ENCODE measurements around the gene AKR1A1.
"Not testable (repeated sequence)": the region's sequence is repeated elsewhere in the genome, so short reads cannot be mapped to it uniquely, and the experiment has no call there.

AKR1A1 gene

GRCh38 chr1:45573231-45573804 lies 22.7 kb downstream of the AKR1A1 start:
- DNase-seq, result no peak

DNA sequence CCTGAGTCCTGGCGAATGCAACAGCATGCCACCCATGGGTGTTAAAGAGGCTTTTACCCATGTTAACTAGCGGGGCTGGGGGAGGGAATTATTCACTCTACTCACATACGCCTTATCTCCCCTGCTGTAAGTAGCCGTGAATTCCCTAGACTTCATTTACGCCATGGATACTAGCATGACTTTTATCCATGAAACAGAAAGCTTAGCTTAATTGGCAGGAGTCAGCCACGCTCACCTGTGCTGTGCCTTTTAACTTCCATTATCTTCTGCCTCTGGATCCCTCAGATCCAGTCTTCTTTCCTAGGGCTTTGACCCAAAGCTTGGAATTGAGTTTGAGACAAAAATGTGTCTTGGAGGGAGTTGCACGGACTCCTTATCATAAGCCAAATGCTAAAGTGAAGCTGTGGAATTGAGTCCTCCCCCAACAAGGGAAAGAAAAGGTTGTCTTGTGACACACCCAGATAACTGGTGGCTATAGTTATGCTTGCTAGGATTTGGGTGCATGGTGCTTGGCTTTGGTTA lies 23.5 kb downstream of the AKR1A1 start:
- DNase-seq, result no peak

GRCh38 chr1:45583264-45583665 lies 32.6 kb downstream of the AKR1A1 start:
- peak; percentile 96 for DNase-seq

DNA sequence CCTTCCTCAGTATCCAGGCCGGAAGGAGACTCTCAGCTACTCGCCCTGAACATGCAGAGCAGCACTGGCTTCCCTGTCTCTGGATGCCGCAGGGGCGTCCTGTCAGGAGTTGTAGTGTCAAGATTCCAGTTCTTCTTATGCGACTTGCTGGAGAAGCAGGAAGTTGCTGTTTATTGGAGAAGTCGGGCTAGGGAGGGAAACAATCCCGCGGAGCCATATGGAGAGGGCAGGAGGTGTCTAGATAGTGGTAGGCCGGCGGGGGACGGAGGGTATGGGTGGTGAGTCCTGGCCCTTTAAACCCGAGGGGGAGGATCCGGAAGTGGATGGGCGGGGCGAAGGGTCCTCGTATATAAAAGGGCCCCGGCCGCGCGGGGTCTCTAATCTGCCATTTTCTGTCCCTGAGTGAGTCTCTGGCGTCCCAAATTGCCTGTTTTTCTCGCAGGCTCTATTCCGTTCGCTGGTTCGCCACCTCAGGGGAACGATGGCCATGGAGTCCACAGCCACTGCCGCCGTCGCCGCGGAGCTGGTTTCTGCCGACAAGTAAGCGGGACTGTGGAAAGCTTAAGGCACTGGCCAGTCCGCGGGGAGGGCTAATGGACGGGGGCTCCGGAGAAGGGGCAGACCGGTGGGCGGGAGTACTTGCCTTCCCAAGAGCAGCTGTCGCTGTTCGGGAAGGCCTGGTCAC lies 33.2 kb downstream of the AKR1A1 start, which contains the start of gene NASP:
Gene NASP, plus strand, starts transcription at position 376 of the 685 bp plus-strand sequence. Its CDS starts 106 bp downstream, at position 482.
- DNase-seq, result peak; percentile 84

DNA sequence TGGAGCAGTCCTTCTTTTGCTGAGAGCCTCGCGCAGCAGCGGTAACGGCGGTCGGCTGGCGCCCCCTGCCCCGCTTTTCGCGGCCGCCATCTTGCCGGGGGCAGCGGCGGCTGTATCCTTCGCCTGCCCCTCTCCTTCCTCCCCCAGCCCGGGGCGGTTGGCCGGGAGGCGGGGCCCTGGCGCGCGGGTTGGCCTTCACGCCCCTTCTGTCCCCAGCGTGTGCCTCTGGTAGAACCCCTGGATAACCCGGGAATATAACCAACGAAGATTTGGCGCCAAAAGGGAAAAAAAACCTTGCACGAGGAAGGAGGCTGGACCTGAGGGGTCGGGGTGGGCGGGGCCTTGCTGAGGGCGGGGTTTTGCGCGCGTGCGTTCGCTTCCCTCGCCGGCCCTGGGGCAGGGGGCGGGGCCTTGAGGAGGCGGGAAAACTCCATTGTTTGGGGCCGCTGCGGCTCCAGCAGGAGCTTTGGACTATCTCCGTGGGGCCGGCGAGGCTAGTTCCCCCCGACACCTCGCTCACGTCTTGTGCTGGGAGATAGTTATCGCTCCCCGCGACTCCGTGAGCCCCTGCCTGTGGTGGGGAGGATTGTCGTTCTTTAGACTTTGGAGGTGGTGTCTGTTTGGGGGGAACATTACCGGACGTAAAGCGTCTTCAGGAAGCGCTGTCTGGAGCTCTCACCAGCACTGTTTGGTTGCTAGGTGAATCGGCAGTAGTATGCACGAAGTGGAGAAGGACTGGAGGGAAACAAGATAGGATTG lies 33.9 kb downstream of the AKR1A1 start:
- DNase-seq, result peak; percentile 88

DNA sequence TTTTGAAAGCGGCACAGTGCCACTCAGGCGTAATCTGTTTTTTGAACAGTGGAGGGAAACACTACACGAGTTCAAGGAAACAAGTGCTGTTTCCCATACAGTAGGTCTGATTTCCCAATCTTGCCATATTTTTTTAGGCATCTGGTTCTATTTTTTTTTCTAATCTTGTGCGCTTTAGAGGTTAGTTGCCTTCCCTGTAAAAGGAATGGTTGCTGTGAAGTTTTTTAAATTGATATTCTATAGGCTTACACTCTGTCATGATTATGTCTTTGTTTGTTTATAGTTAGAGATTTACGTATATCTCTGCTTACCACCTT lies 34.4 kb downstream of the AKR1A1 start:
- DNase-seq, result no peak

- no peak for DNase-seq
Measured at GRCh38 chr1:45585496-45586075, 35.0 kb downstream of the AKR1A1 start.

- DNase-seq, result no peak
Measured at GRCh38 chr1:45586769-45587168, 36.1 kb downstream of the AKR1A1 start.

DNA sequence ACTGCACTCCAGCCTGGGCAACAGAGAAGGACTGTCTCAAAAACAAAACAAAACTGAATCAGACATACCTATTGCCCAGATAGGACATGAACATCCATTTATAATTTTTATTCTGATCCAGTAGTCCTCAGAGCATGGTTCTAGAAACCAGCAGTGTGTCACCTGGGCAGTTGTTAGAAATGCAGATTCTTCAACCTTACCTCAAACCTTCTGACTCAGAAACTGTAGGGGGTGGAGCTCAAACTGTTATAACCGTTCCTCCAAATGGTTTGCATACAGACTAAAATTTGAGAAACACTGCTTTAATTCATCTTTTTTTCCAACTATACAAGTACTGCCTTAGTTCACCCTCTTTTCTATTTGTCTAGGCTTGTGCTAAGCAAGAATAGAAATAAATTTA lies 39.2 kb downstream of the AKR1A1 start:
- DNase-seq, result no peak

- DNase-seq, result no peak
Measured at GRCh38 chr1:45594412-45594811, 43.8 kb downstream of the AKR1A1 start.

DNA sequence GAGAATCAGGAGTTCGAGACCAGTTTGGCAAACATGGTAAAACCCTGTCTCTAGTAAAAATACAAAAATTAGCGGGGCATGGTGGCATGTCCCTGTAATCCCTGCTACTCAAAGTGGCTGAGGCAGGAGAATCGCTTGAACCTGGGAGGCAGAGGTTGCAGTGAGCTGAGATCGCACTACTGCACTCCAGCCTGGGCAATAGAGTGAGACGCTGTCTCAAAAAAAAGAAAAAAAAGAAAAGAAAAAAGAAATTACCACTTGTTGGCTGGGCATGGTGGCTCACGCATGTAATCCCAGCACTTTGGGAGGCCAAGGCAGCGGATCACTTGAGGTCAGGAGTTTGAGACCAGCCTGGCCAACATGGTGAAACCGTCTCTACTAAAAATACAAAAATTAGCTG lies 46.1 kb downstream of the AKR1A1 start:
- DNase-seq, result not testable (repeated sequence)

- no peak for DNase-seq
Measured at GRCh38 chr1:45604239-45604638, 53.6 kb downstream of the AKR1A1 start.

DNA sequence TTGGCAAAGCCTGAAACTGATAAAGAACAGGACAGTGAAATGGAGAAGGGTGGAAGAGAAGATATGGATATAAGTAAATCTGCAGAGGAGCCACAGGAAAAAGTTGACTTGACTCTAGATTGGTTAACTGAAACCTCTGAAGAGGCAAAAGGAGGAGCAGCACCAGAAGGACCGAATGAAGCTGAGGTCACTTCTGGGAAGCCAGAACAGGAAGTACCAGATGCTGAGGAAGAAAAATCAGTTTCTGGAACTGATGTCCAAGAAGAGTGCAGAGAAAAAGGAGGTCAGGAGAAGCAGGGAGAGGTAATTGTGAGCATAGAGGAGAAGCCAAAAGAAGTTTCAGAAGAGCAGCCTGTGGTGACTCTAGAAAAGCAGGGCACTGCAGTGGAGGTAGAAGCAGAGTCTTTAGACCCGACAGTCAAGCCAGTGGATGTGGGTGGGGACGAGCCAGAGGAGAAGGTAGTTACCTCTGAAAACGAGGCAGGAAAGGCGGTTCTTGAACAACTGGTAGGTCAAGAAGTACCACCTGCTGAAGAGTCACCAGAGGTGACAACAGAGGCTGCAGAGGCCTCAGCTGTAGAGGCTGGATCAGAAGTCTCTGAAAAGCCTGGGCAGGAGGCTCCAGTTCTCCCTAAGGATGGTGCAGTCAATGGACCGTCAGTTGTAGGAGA lies 56.9 kb downstream of the AKR1A1 start:
- no peak for DNase-seq

GRCh38 chr1:45608175-45609156 lies 57.8 kb downstream of the AKR1A1 start:
- DNase-seq, result no peak

DNA sequence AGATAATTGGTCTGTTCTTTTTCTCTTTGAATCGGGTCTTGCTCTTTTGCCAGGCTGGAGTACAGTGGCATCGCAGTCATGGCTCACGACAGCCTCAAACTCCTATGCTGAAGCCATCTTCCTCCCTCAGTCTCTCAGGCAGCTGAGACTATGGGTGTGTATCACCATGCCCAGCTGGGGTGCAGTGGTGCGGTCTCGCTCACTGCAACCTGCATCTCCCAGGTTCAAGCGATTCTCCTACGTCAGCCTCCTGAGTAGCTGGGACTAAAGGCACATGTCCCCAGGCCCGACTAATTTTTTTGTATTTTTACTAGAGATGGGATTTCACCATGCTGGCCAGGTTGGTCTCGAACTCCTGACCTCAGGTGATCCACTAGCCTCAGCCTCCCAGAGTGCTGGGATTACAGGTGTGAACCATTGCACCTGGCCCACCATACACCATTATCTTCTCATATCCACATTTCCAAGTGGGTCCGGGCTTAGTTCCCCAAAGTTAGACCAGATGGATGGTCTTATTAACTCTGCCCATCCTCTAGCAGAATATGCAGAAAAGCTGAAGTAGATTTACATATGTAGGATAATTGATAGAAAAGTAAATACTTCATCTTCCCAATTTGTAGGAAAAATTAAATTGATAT lies 60.1 kb downstream of the AKR1A1 start:
- no peak for DNase-seq

DNA sequence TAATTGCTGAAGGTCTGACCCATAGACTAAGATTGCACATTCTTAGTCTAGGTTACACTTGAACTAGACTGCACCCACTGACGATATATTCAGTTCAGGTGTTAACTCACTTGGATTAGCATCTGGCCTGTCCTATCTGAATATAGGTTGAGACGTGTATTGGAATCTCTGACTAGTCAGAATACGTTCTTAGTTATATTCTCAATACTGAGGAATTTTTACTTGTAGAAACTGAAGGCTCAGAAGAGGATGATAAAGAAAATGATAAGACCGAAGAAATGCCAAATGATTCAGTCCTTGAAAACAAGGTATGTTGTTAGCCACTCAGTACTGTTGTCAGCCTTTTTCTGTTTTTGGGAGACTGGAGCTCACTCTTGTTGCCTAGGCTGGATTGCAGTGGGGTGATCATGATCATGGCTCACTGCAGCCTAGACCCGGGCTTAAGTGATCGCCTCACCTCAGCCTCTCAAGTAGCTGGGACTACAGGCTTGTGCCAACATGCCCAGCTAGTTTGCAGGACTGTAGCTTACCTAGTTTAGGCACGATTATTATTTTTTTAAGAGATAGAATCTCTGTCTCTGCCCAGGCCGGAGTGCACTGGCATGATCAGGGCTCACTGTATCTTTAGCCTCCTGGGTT lies 62.4 kb downstream of the AKR1A1 start:
- no peak for DNase-seq

- DNase-seq, result no peak
Measured at GRCh38 chr1:45615885-45616284, 65.3 kb downstream of the AKR1A1 start.

DNA sequence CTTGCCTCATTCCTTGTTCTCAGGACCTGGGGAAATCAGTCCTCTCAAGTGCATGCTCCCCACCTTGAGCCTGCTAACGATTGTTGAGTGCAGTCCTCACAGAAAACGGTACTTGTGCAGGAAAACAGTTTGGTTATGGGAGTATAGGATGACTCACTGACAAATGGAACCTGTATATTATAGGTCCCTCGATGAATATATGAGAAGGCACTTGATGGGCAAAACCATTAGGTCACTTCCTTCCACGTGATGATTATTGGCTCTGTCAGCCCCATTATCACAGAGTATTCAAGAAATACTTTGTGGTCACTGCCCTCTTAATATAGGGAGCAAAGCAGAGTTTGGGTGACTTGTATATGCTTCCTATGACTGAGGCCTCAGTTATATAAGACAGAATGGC lies 67.0 kb downstream of the AKR1A1 start:
- peak; percentile 32 for DNase-seq

GRCh38 chr1:45619149-45619921 lies 68.7 kb downstream of the AKR1A1 start:
- no peak for DNase-seq
